Measurements from ENCODE around the gene SCLT1.

GRCh38 chr4:129037093-129037492 is 56.2 kb downstream of the SCLT1 start:
- TF ChIP-seq TEAD4 (IDR thresholded peaks at IDR 0.05) (no peak), REST (IDR thresholded peaks at IDR 0.05; ENCODE audit: low read depth) (no peak), EP300 (IDR thresholded peaks at IDR 0.05; ENCODE audit: borderline replicate concordance) (no peak), CEBPB (IDR thresholded peaks at IDR 0.05) (no peak), YY1 (IDR thresholded peaks at IDR 0.05; ENCODE audit: low read depth) (no peak), EGR1 (IDR thresholded peaks at IDR 0.05) (no peak), TCF12 (IDR thresholded peaks at IDR 0.05; ENCODE audit: low read depth) (no peak), TAF1 (IDR thresholded peaks at IDR 0.05; ENCODE audit: low read depth) (no peak)

Data from Ishikawa (cell line).